22Rv1 (cell line): ENCODE data around the gene TAF15.

Experiments used
- H3K27ac ChIP-seq: fragments of 450-650 bp; 2 replicates; pipeline ENCODE4 v1.5.1; 2017
- ZFX ChIP-seq: fragments of 450-650 bp; IDR thresholded peaks from 2 replicates; pipeline ENCODE4 v1.6.1; 2017; ENCODE audit warnings: antibody characterized with exemption, borderline replicate concordance
- TF ChIP-seq, protein P1 (sequence below): fragments of 450-650 bp; IDR thresholded peaks from 2 replicates; pipeline ENCODE4 v1.5.1; 2017; ENCODE audit warnings: mild to moderate bottlenecking

TAF15 gene

GRCh38 chr17:35855965-35856364 lies 46.7 kb downstream of the TAF15 start:
- TF ChIP-seq, protein P1, sequence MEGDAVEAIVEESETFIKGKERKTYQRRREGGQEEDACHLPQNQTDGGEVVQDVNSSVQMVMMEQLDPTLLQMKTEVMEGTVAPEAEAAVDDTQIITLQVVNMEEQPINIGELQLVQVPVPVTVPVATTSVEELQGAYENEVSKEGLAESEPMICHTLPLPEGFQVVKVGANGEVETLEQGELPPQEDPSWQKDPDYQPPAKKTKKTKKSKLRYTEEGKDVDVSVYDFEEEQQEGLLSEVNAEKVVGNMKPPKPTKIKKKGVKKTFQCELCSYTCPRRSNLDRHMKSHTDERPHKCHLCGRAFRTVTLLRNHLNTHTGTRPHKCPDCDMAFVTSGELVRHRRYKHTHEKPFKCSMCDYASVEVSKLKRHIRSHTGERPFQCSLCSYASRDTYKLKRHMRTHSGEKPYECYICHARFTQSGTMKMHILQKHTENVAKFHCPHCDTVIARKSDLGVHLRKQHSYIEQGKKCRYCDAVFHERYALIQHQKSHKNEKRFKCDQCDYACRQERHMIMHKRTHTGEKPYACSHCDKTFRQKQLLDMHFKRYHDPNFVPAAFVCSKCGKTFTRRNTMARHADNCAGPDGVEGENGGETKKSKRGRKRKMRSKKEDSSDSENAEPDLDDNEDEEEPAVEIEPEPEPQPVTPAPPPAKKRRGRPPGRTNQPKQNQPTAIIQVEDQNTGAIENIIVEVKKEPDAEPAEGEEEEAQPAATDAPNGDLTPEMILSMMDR: no peak
- TF ChIP-seq ZFX: no peak
- H3K27ac ChIP-seq: no peak overlapping the region

- no peak overlapping the region for H3K27ac ChIP-seq
- TF ChIP-seq ZFX: no peak
- TF ChIP-seq, protein P1: no peak
Observed at GRCh38 chr17:35856603-35857002, 47.3 kb downstream of the TAF15 start.

- no peak for TF ChIP-seq ZFX
- TF ChIP-seq, protein P1: no peak
- H3K27ac ChIP-seq: no peak overlapping the region
Observed at GRCh38 chr17:35864853-35865252, 55.6 kb downstream of the TAF15 start.

DNA sequence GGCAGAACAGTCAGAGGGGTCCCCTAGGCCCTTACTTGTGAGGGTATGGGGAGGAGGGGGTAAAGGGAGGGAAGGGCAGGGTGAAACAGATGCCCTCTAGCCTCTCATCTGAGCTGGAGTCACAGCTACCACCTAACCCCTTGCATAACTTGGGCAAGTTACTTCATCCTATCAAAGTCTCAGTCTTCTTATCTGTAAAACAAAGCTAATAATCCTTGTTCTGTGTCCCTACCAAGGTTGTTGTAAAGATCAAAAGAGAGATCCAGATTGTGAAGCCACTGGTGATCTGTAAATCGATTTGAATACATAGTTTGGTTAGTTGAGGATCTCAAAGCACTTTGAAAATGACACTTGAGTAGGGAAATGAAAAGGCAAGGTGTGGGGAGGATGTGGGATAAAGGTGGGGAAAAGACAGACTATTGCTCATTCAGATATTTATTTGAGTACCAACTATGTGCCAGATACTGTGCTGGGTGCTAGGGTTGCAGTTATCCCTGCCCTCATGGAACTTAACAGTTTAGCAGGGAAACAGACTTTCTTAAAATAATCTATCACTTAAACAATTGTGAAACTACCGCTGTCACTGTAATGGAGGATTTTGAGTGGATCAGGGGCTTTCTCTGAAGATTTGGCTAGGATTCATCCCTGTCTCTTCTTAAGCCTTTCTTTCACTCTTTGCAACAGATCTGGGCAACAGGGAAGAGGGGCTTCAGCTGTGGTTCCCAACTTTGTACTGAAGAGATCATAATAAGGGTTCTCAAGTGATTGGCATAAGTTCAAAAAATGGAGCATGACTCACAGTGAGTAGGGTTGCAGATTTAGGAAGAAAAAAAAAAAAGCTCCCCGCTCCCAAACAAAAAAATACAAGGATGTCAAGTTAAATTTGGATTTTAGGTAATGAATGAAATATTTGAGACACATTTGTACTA lies 56.4 kb downstream of the TAF15 start:
- H3K27ac ChIP-seq: no peak overlapping the region

GRCh38 chr17:35866341-35866950 lies 57.2 kb downstream of the TAF15 start:
- H3K27ac ChIP-seq: no peak overlapping the region
- no peak for TF ChIP-seq ZFX
- TF ChIP-seq, protein P1: no peak

More for the DNA sequence above, 56.4 kb downstream of the TAF15 start:
- TF ChIP-seq, protein P1: no peak
- TF ChIP-seq ZFX: no peak

GRCh38 chr17:35867574-35867973 lies 58.3 kb downstream of the TAF15 start:
- no peak overlapping the region for H3K27ac ChIP-seq
- TF ChIP-seq ZFX: no peak
- TF ChIP-seq, protein P1: no peak

- H3K27ac ChIP-seq: no peak within 1 kb of the TSS
- TF ChIP-seq, protein P1: no peak
- TF ChIP-seq ZFX: no peak
Observed at GRCh38 chr17:35868737-35869136, 59.5 kb downstream of the TAF15 start, which contains the start of gene HEATR9. Gene HEATR9 (minus strand): TSS chr17:35868891. CDS start chr17:35868742, 149 bp downstream.
